ENCODE measurements around the gene KMT2C.
"Not testable (repeated sequence)": the region's sequence is repeated elsewhere in the genome, so short reads cannot be mapped to it uniquely, and the experiment has no call there.

KMT2C gene

GRCh38 chr7:152355474-152356057, 80.2 kb downstream of the KMT2C start:
- DNase-seq = no peak

- DNase-seq = no peak
Observed at GRCh38 chr7:152354061-152354460, 81.7 kb downstream of the KMT2C start.

GRCh38 chr7:152353281-152353680, 82.5 kb downstream of the KMT2C start:
- not testable (repeated sequence) for DNase-seq

GRCh38 chr7:152351747-152352146, 84.1 kb downstream of the KMT2C start:
- DNase-seq = not testable (repeated sequence)

- DNase-seq = peak; percentile 5
Observed at GRCh38 chr7:152351168-152351567, 84.6 kb downstream of the KMT2C start.

- no peak for DNase-seq
Observed at GRCh38 chr7:152347888-152348287, 87.9 kb downstream of the KMT2C start.

GRCh38 chr7:152344253-152344652, 91.5 kb downstream of the KMT2C start:
- DNase-seq = peak; percentile 17

GRCh38 chr7:152342796-152343195, 93.0 kb downstream of the KMT2C start:
- no peak for DNase-seq

GRCh38 chr7:152341914-152342236, 93.9 kb downstream of the KMT2C start:
- DNase-seq = no peak

- no peak for DNase-seq
Observed at GRCh38 chr7:152341039-152341913, 94.5 kb downstream of the KMT2C start.

- DNase-seq = no peak
Observed at GRCh38 chr7:152340161-152340560, 95.6 kb downstream of the KMT2C start.

- no peak for DNase-seq
Observed at GRCh38 chr7:152338561-152338960, 97.2 kb downstream of the KMT2C start.

GRCh38 chr7:152336754-152337368, 98.9 kb downstream of the KMT2C start:
- peak; percentile 39 for DNase-seq

GRCh38 chr7:152335900-152336571, 99.8 kb downstream of the KMT2C start:
- peak; percentile 17 for DNase-seq

- no peak for DNase-seq
Observed at GRCh38 chr7:152333134-152333533, 102.7 kb downstream of the KMT2C start.

- DNase-seq = no peak
Observed at GRCh38 chr7:152330827-152331226, 105.0 kb downstream of the KMT2C start.

- no peak for DNase-seq
Observed at GRCh38 chr7:152329469-152329868, 106.3 kb downstream of the KMT2C start.

GRCh38 chr7:152328234-152328633, 107.6 kb downstream of the KMT2C start:
- no peak for DNase-seq

- no peak for DNase-seq
Observed at GRCh38 chr7:152315845-152316244, 120.0 kb downstream of the KMT2C start.

GRCh38 chr7:152313831-152314604, 121.8 kb downstream of the KMT2C start:
- DNase-seq = no peak

- DNase-seq = no peak
Observed at GRCh38 chr7:152313217-152313616, 122.6 kb downstream of the KMT2C start.

- DNase-seq = no peak
Observed at GRCh38 chr7:152312316-152312715, 123.5 kb downstream of the KMT2C start.

- no peak for DNase-seq
Observed at GRCh38 chr7:152307902-152308301, 127.9 kb downstream of the KMT2C start.

Data from activated CD4-positive, alpha-beta T cell treated with anti-CD3 and anti-CD28 coated beads, Interleukin-10, Interleukin-2, amounts not matched to agents 100 ng/mL and 50 ng/mL, durations not matched to agents 16 hours and 8 hours (primary cell).